Upper lobe of left lung (tissue), 4 donors: ENCODE measurements around the gene NOLC1.

ENCODE experiments used
- CTCF ChIP-seq, 6 experiments: fragments of 450-650 bp in 4 of 6; fragments of 200-600 bp in 2 of 6; sonication (generic) in 2 of 6; IDR thresholded peaks; one replicate each; pipeline ENCODE4 v1.5.1; 2016 to 2019; ENCODE audit warnings: antibody characterized with exemption in 6 of 6
- POLR2A ChIP-seq, 4 donors: fragments of 450-650 bp; IDR thresholded peaks; one replicate each; pipeline ENCODE4 v1.5.1; 2016 to 2017; ENCODE audit warnings: antibody characterized with exemption in 4 of 4, mild to moderate bottlenecking in 2 of 4

GRCh38 chr10:102113956-102114857 is 38.0 kb upstream of the NOLC1 start:
- TF ChIP-seq CTCF (IDR thresholded peaks at IDR 0.05) (no peak), POLR2A (IDR thresholded peaks at IDR 0.05) (no peak)
